NCI-H1092 (cell line): ENCODE measurements around the gene NFE2L1.

Experiments
- DNase-seq: peaks from one replicate; lab custom pipeline; 2025; lab: John Stamatoyannopoulos, UW

The NFE2L1 gene

DNA sequence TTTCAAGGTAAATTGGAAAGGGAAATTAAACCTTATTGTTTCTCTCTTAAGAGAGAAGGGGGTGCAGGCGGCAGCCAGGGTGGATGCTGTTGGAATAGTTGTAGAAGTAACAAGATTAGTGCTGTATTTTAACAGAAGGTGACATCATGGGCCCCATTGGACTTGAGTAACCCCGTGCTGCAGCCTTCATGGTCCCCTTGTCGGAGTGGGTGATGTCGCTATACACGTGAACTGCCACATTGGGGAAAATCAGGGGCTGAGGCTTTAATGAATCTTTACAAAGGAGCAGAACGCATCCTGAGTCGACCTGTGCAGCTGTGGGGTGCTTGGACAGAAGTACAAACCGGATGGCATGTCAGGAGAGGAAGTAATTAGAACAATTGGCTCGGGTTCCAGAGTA lies 62.6 kb downstream of the NFE2L1 start:
- no peak for DNase-seq
